ENCODE measurements around the gene MSL3.

DNA sequence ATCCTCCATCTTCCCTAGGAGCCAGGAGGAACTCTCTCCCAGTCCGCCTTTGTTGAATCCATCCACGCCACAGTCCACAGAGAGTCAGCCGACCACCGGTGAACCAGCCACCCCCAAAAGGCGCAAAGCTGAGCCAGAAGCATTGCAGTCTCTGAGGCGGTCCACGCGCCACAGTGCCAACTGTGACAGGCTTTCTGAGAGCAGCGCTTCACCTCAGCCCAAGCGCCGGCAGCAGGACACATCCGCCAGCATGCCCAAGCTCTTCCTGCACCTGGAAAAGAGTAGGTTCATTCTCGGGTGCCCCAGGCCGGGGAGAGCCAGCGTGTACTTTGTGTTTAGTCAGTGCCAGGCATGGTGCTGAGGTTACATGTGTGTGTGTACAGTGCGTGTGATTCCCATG is 7.4 kb downstream of the MSL3 start:
- TF ChIP-seq PHF20 (CRISPR knock-in tag; IDR thresholded peaks at IDR 0.05) (no peak), ZNF557 (CRISPR knock-in tag; IDR thresholded peaks at IDR 0.05) (no peak), SMARCC2 (IDR thresholded peaks at IDR 0.05) (no peak), TAF1 (CRISPR knock-in tag; IDR thresholded peaks at IDR 0.05) (no peak), ZNF121 (CRISPR knock-in tag; IDR thresholded peaks at IDR 0.05) (no peak), RCOR2 (CRISPR knock-in tag; IDR thresholded peaks at IDR 0.05) (no peak), SP140L (CRISPR knock-in tag; IDR thresholded peaks at IDR 0.05; ENCODE audit: borderline replicate concordance) (no peak)
- TF ChIP-seq, protein P1, sequence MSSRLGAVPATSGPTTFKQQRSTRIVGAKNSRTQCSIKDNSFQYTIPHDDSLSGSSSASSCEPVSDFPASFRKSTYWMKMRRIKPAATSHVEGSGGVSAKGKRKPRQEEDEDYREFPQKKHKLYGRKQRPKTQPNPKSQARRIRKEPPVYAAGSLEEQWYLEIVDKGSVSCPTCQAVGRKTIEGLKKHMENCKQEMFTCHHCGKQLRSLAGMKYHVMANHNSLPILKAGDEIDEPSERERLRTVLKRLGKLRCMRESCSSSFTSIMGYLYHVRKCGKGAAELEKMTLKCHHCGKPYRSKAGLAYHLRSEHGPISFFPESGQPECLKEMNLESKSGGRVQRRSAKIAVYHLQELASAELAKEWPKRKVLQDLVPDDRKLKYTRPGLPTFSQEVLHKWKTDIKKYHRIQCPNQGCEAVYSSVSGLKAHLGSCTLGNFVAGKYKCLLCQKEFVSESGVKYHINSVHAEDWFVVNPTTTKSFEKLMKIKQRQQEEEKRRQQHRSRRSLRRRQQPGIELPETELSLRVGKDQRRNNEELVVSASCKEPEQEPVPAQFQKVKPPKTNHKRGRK (CRISPR knock-in tag; IDR thresholded peaks at IDR 0.05): no peak
- TF ChIP-seq, protein P2, sequence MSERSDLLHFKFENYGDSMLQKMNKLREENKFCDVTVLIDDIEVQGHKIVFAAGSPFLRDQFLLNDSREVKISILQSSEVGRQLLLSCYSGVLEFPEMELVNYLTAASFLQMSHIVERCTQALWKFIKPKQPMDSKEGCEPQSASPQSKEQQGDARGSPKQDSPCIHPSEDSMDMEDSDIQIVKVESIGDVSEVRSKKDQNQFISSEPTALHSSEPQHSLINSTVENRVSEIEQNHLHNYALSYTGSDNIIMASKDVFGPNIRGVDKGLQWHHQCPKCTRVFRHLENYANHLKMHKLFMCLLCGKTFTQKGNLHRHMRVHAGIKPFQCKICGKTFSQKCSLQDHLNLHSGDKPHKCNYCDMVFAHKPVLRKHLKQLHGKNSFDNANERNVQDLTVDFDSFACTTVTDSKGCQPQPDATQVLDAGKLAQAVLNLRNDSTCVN (CRISPR knock-in tag; IDR thresholded peaks at IDR 0.05; ENCODE audit: borderline replicate concordance): no peak
- TF ChIP-seq, protein P3, sequence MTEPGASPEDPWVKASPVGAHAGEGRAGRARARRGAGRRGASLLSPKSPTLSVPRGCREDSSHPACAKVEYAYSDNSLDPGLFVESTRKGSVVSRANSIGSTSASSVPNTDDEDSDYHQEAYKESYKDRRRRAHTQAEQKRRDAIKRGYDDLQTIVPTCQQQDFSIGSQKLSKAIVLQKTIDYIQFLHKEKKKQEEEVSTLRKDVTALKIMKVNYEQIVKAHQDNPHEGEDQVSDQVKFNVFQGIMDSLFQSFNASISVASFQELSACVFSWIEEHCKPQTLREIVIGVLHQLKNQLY (CRISPR knock-in tag; IDR thresholded peaks at IDR 0.05): no peak
